ENCODE data around the gene CD72.

CD72 gene, protein sequence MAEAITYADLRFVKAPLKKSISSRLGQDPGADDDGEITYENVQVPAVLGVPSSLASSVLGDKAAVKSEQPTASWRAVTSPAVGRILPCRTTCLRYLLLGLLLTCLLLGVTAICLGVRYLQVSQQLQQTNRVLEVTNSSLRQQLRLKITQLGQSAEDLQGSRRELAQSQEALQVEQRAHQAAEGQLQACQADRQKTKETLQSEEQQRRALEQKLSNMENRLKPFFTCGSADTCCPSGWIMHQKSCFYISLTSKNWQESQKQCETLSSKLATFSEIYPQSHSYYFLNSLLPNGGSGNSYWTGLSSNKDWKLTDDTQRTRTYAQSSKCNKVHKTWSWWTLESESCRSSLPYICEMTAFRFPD

DNA sequence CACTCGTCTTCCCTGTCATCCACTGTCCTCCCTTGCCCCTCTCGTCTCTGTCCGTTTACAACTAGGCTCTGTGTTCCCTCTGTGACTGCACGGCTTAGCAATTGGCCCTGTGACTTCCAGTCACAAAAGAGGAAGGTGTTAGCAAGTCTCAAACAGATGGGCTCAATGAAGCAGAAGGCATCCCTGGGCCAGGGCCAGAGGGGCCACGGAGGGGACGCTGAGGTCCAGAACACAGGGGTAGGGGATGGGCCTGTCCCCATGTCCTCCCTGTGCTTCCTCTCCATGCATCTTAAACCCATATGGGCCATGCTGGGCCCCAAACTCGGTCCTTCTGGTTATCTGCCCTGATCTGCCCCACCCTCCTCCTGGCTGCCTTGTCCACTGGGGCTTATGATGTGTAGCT, at the start of gene CD72:
TSS of gene CD72 (minus strand) at position 89 of the 403 bp plus-strand sequence. CDS start 110 bp downstream, outside the sequence.
- peak within 1 kb of the TSS; percentile 46 to 63 for H3K4me3 ChIP-seq (ENCODE audit: low read depth in 1 of 2, low read length in 1 of 2)
- H3K36me3 ChIP-seq = no peaks in the 10 kb centered on the region
- TF ChIP-seq CTCF (IDR thresholded peaks at IDR 0.05) = no peak
- peaks cover 33% of the 10 kb centered on the region for H3K27me3 ChIP-seq
- H3K27ac ChIP-seq = no peak within 1 kb of the TSS
- H3K4me1 ChIP-seq (ENCODE audit: control insufficient read depth in 1 of 2, insufficient read depth in 1 of 2, low read depth in 1 of 2, low read length in 1 of 2) = peaks cover 9 to 12% of the 10 kb centered on the region in 2 experiments
- H3K9me3 ChIP-seq = no peaks in the 10 kb centered on the region

DNA sequence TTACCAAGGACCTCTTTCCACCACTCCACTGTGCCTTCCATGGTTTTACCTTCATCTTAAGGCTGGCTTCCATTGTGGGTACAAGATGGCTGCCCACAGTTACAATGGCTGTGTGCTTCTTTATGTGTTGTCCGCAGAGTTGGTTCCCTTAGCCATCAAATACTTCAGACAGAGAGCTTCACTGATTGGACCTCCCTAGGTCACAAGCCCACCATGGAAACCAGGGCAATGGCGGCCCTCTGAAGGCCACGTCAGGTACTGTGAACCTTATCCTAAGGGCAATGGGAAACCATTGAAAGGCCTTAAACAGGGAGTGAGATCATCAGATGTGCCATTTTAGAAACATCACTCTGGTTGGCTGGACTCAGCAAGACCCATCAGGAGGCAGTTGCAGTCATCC, 49.7 kb upstream of the CD72 start:
- Histone ChIP-seq H3K4me3 (ENCODE audit: low read depth in 1 of 2, low read length in 1 of 2) (no peak overlapping the region), H3K27ac (no peak overlapping the region), H3K9me3 (no peaks in the 10 kb centered on the region), H3K36me3 (no peaks in the 10 kb centered on the region), H3K27me3 (peaks cover 1% of the 10 kb centered on the region), H3K4me1 (ENCODE audit: control insufficient read depth in 1 of 2, insufficient read depth in 1 of 2, low read depth in 1 of 2, low read length in 1 of 2) (peaks cover 22 to 25% of the 10 kb centered on the region in 2 experiments)
- TF ChIP-seq CTCF (IDR thresholded peaks at IDR 0.05) = no peak

DNA sequence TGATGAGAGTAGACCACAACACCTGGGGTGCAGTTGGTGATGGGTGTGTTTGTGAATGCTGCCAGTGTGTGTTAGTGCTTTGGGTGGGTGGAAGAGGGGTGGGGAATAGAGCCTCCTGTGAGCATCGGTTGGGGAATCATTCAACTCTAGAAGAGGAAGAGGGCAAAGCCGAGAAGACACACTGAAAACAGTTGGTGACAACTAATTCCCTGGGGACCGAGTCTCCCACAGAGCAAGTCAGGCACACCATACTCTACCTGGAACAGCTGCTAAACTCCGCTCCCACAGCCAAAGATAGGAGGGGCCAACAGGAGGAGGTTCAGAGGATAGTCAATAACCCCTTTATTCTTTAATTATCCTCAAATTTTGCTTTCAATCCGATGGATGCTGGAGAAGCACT, 48.3 kb upstream of the CD72 start:
- no peak for TF ChIP-seq CTCF (IDR thresholded peaks at IDR 0.05)
- Histone ChIP-seq H3K4me3 (ENCODE audit: low read depth in 1 of 2, low read length in 1 of 2) (no peak overlapping the region), H3K36me3 (no peaks in the 10 kb centered on the region), H3K9me3 (no peaks in the 10 kb centered on the region), H3K27me3 (no peaks in the 10 kb centered on the region), H3K27ac (no peak overlapping the region), H3K4me1 (ENCODE audit: control insufficient read depth in 1 of 2, insufficient read depth in 1 of 2, low read depth in 1 of 2, low read length in 1 of 2) (peaks cover 22 to 25% of the 10 kb centered on the region in 2 experiments)

DNA sequence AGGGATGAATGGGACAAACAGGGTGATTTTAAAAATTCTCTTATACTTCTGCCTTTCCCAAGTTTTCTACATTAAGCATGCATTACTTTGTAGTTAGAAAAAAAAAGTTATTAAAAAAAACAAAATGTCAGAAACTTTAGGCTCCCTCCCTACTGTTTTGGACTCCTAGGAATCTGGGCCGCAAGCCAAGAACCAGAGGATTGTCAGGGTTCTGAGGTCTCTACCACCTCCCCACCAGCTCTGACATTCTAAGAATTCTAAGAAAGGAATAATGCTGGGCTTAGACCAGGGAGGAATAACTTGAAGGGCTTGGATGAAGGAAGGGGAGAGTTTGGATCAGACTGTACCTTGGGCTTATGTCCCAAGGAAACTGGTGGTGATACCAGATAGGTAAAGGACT, 47.8 kb upstream of the CD72 start:
- peaks cover 22 to 25% of the 10 kb centered on the region in 2 experiments for H3K4me1 ChIP-seq (ENCODE audit: control insufficient read depth in 1 of 2, insufficient read depth in 1 of 2, low read depth in 1 of 2, low read length in 1 of 2)
- no peaks in the 10 kb centered on the region for H3K9me3 ChIP-seq
- no peak for TF ChIP-seq CTCF (IDR thresholded peaks at IDR 0.05)
- H3K4me3 ChIP-seq (ENCODE audit: low read depth in 1 of 2, low read length in 1 of 2) = no peak overlapping the region
- no peaks in the 10 kb centered on the region for H3K36me3 ChIP-seq
- no peaks in the 10 kb centered on the region for H3K27me3 ChIP-seq
- H3K27ac ChIP-seq = no peak overlapping the region

GRCh38 chr9:35665471-35665818, 47.2 kb upstream of the CD72 start:
- TF ChIP-seq CTCF (IDR thresholded peaks at IDR 0.05) = no peak
- no peaks in the 10 kb centered on the region for H3K27me3 ChIP-seq
- no peaks in the 10 kb centered on the region for H3K9me3 ChIP-seq
- peak overlapping the region; percentile 63 to 77 for H3K4me3 ChIP-seq (ENCODE audit: low read depth in 1 of 2, low read length in 1 of 2)
- H3K36me3 ChIP-seq = no peaks in the 10 kb centered on the region
- peaks cover 22 to 25% of the 10 kb centered on the region in 2 experiments for H3K4me1 ChIP-seq (ENCODE audit: control insufficient read depth in 1 of 2, insufficient read depth in 1 of 2, low read depth in 1 of 2, low read length in 1 of 2)
- H3K27ac ChIP-seq = no peak overlapping the region

All from neutrophil (primary cell).